HepG2 (cell line): ENCODE measurements around the gene SMOC1. TPM values are rescaled to one million over a fixed set of nuclear protein-coding genes. Genes with fewer than 3 reads are reported as not detected.

Experiments
- ASH2L ChIP-seq: fragments of 300-600, 200-600 bp; sonication (generic); IDR thresholded peaks from 2 replicates; pipeline ENCODE4 v1.7.0; 2017; ENCODE audit warnings: low read depth, mild to moderate bottlenecking, moderate library complexity, mixed read lengths, low read length; ENCODE audit not compliant: insufficient read length
- ATAD3A ChIP-seq: sonication (generic); formaldehyde crosslinking; IDR thresholded peaks from 2 replicates; pipeline ENCODE4 v1.4.0; 2020; ENCODE audit warnings: missing genetic modification reagents
- CHD2 ChIP-seq: IDR thresholded peaks from 2 replicates; pipeline ENCODE4 v1.6.1; 2011; ENCODE audit warnings: low read depth, low read length, improper control_type of control experiment
- DR1 ChIP-seq: sonication (generic); formaldehyde crosslinking; IDR thresholded peaks from 2 replicates; pipeline ENCODE4 v1.8.0; 2021; ENCODE audit warnings: mild to moderate bottlenecking, missing genetic modification reagents, inconsistent platforms
- HNRNPLL ChIP-seq: fragments of 200-400 bp; formaldehyde crosslinking; IDR thresholded peaks from 2 replicates; pipeline ENCODE4 v1.6.1; 2017; ENCODE audit warnings: mild to moderate bottlenecking, low read depth, low read length; ENCODE audit not compliant: poor library complexity, severe bottlenecking
- KAT2B ChIP-seq: fragments of 150-350 bp; IDR thresholded peaks from 2 replicates; pipeline ENCODE4 v1.6.1; 2014; ENCODE audit warnings: low read depth, low read length, borderline replicate concordance
- KAT8 ChIP-seq: IDR thresholded peaks from 2 replicates; pipeline ENCODE4 v1.6.1; 2016; ENCODE audit warnings: missing genetic modification reagents, missing compliant biosample characterization
- RBAK ChIP-seq: sonication (generic); formaldehyde crosslinking; IDR thresholded peaks from 2 replicates; pipeline ENCODE4 v1.5.1; 2020; ENCODE audit warnings: mild to moderate bottlenecking, missing genetic modification reagents
- RXRA ChIP-seq: sonication (generic); formaldehyde crosslinking; IDR thresholded peaks from 2 replicates; pipeline ENCODE4 v1.5.1; 2020; ENCODE audit warnings: missing genetic modification reagents
- SP5 ChIP-seq: IDR thresholded peaks from 2 replicates; pipeline ENCODE4 v1.6.1; 2016; ENCODE audit warnings: low read depth, borderline replicate concordance
- TAF1 ChIP-seq: sonication (generic); formaldehyde crosslinking; IDR thresholded peaks from 2 replicates; pipeline ENCODE4 v1.4.0; 2020; ENCODE audit warnings: missing genetic modification reagents
- TSC22D2 ChIP-seq: sonication (generic); formaldehyde crosslinking; IDR thresholded peaks from 2 replicates; pipeline ENCODE4 v1.5.1; 2020; ENCODE audit warnings: missing genetic modification reagents, mild to moderate bottlenecking, borderline replicate concordance
- ZBTB1 ChIP-seq: sonication (generic); formaldehyde crosslinking; IDR thresholded peaks from 2 replicates; pipeline ENCODE4 v1.4.0; 2020; ENCODE audit warnings: missing genetic modification reagents, borderline replicate concordance
- ZBTB42 ChIP-seq: sonication (generic); formaldehyde crosslinking; IDR thresholded peaks from 2 replicates; pipeline ENCODE4 v1.5.0; 2020; ENCODE audit warnings: mild to moderate bottlenecking, missing genetic modification reagents
- ZFX ChIP-seq: sonication (generic); formaldehyde crosslinking; IDR thresholded peaks from 2 replicates; pipeline ENCODE4 v1.4.0; 2020; ENCODE audit warnings: mild to moderate bottlenecking, low read depth, missing genetic modification reagents, moderate library complexity
- ZNF205 ChIP-seq: IDR thresholded peaks from 2 replicates; pipeline ENCODE4 v1.6.1; 2018; ENCODE audit warnings: missing biosample characterization, missing genetic modification reagents
- ZNF253 ChIP-seq: sonication (generic); formaldehyde crosslinking; IDR thresholded peaks from 2 replicates; pipeline ENCODE4 v1.8.0; 2022; ENCODE audit warnings: mild to moderate bottlenecking, missing genetic modification reagents, borderline replicate concordance
- ZNF260 ChIP-seq: sonication (generic); formaldehyde crosslinking; IDR thresholded peaks from 2 replicates; pipeline ENCODE4 v1.4.0; 2020; ENCODE audit warnings: missing genetic modification reagents, low read depth, mild to moderate bottlenecking, borderline replicate concordance
- ZNF557 ChIP-seq: sonication (generic); formaldehyde crosslinking; IDR thresholded peaks from 2 replicates; pipeline ENCODE4 v1.4.0; 2020; ENCODE audit warnings: missing genetic modification reagents
- ZNF629 ChIP-seq: sonication (generic); formaldehyde crosslinking; conservative IDR thresholded peaks from 2 replicates; pipeline ENCODE4 v1.5.0; 2020; ENCODE audit warnings: missing genetic modification reagents
- ZNF747 ChIP-seq: sonication (generic); formaldehyde crosslinking; IDR thresholded peaks from 2 replicates; pipeline ENCODE4 v1.8.1; 2023; ENCODE audit warnings: missing genetic modification reagents, mild to moderate bottlenecking, borderline replicate concordance
- ZNF850 ChIP-seq: sonication (generic); formaldehyde crosslinking; conservative IDR thresholded peaks from 2 replicates; pipeline ENCODE4 v1.9.0; 2021; ENCODE audit warnings: mild to moderate bottlenecking, missing genetic modification reagents
- polyA plus RNA-seq, 8 experiments: library from polyadenylated mRNA; depleted of rRNA in 3 of 8; stranded (reverse) in 7 of 8; unstranded in 1 of 8; fragments of >200 nt; fragmentation: Illumina TruSeq in 4 of 8; extraction: Trizol in 4 of 8; gene quantifications; 2 replicates each; pipeline versions ENCODE4 v1.2.1 to v1.2.3, GENCODE V29; 2011 to 2016; ENCODE audit warnings: low read depth in 4 of 8, missing spikeins in 1 of 8, mixed read lengths in 1 of 8; ENCODE audit not compliant: insufficient read depth in 1 of 8
- total RNA-seq, 5 experiments: library from RNA; depleted of rRNA; stranded (reverse); fragments of >200 nt; fragmentation: Illumina TruSeq; extraction: Trizol; gene quantifications; 2 replicates each; pipeline ENCODE4 v1.2.3, GENCODE V29; 2016; ENCODE audit warnings: low read depth in 1 of 5
- TF ChIP-seq, protein P1 (sequence below): sonication (generic); formaldehyde crosslinking; IDR thresholded peaks from 2 replicates; pipeline ENCODE4 v1.5.1; 2020; ENCODE audit warnings: mild to moderate bottlenecking, moderate library complexity, missing genetic modification reagents
- TF ChIP-seq, protein P2 (sequence below): fragments of 450-650 bp; IDR thresholded peaks from 2 replicates; pipeline ENCODE4 v1.6.1; 2017; ENCODE audit warnings: mild to moderate bottlenecking
- TF ChIP-seq, protein P3 (sequence below): sonication (generic); formaldehyde crosslinking; IDR thresholded peaks from 2 replicates; pipeline ENCODE4 v1.9.0; 2021; ENCODE audit warnings: missing genetic modification reagents, mild to moderate bottlenecking, borderline replicate concordance

SMOC1 gene
- total and polyA plus RNA-seq, 2 of the 13 experiments (the other 11 are each of a cell fraction or from before 2014, with no cell fraction given) = 17.8 to 35.6 TPM

- TF ChIP-seq SP5 (CRISPR knock-in tag) (no peak), CHD2 (no peak), ZNF850 (no peak), TAF1 (CRISPR knock-in tag) (peak; percentile 97), ATAD3A (no peak), HNRNPLL (peak; percentile 35), ASH2L (peak; percentile 61), ZBTB42 (CRISPR knock-in tag) (no peak), ZNF260 (CRISPR knock-in tag) (no peak), DR1 (CRISPR knock-in tag) (peak; percentile 97), KAT2B (no peak), ZNF205 (CRISPR knock-in tag) (0 out of 2 replicates have a peak, but pooled peaks have one; percentile 2), ZNF557 (no peak), RBAK (no peak), ZFX (peak; percentile 78), TSC22D2 (CRISPR knock-in tag) (no peak), ZNF747 (CRISPR knock-in tag) (0 out of 2 replicates have a peak, but pooled peaks have one; percentile 24), RXRA (peak; percentile 41; the same call in 1 of the 2 replicates), ZBTB1 (CRISPR knock-in tag) (no peak), ZNF629 (CRISPR knock-in tag) (no peak; the same call in 1 of the 2 replicates), KAT8 (CRISPR knock-in tag) (no peak; the same call in 1 of the 2 replicates), ZNF253 (CRISPR knock-in tag) (peak; percentile 69; the same call in 1 of the 2 replicates)
- TF ChIP-seq, protein P1, sequence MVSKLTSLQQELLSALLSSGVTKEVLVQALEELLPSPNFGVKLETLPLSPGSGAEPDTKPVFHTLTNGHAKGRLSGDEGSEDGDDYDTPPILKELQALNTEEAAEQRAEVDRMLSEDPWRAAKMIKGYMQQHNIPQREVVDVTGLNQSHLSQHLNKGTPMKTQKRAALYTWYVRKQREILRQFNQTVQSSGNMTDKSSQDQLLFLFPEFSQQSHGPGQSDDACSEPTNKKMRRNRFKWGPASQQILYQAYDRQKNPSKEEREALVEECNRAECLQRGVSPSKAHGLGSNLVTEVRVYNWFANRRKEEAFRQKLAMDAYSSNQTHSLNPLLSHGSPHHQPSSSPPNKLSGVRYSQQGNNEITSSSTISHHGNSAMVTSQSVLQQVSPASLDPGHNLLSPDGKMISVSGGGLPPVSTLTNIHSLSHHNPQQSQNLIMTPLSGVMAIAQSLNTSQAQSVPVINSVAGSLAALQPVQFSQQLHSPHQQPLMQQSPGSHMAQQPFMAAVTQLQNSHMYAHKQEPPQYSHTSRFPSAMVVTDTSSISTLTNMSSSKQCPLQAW = no peak
- TF ChIP-seq, protein P2, sequence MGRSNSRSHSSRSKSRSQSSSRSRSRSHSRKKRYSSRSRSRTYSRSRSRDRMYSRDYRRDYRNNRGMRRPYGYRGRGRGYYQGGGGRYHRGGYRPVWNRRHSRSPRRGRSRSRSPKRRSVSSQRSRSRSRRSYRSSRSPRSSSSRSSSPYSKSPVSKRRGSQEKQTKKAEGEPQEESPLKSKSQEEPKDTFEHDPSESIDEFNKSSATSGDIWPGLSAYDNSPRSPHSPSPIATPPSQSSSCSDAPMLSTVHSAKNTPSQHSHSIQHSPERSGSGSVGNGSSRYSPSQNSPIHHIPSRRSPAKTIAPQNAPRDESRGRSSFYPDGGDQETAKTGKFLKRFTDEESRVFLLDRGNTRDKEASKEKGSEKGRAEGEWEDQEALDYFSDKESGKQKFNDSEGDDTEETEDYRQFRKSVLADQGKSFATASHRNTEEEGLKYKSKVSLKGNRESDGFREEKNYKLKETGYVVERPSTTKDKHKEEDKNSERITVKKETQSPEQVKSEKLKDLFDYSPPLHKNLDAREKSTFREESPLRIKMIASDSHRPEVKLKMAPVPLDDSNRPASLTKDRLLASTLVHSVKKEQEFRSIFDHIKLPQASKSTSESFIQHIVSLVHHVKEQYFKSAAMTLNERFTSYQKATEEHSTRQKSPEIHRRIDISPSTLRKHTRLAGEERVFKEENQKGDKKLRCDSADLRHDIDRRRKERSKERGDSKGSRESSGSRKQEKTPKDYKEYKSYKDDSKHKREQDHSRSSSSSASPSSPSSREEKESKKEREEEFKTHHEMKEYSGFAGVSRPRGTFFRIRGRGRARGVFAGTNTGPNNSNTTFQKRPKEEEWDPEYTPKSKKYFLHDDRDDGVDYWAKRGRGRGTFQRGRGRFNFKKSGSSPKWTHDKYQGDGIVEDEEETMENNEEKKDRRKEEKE = no peak
- TF ChIP-seq, protein P3, sequence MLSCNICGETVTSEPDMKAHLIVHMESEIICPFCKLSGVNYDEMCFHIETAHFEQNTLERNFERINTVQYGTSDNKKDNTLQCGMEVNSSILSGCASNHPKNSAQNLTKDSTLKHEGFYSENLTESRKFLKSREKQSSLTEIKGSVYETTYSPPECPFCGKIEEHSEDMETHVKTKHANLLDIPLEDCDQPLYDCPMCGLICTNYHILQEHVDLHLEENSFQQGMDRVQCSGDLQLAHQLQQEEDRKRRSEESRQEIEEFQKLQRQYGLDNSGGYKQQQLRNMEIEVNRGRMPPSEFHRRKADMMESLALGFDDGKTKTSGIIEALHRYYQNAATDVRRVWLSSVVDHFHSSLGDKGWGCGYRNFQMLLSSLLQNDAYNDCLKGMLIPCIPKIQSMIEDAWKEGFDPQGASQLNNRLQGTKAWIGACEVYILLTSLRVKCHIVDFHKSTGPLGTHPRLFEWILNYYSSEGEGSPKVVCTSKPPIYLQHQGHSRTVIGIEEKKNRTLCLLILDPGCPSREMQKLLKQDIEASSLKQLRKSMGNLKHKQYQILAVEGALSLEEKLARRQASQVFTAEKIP (CRISPR knock-in tag) = no peak
These were observed at the start of gene SMOC1 (continued) for GRCh38 chr14:69879175-69880043.
